PFSK-1 (cell line): ENCODE measurements around the gene SAMD4A.

Experiments
- FOXP2 ChIP-seq: optimal IDR thresholded peaks from 2 replicates; pipeline ENCODE3; 2011; ENCODE audit warnings: borderline replicate concordance, control low read depth, inconsistent platforms; ENCODE audit not compliant: insufficient read depth; ENCODE audit errors: extremely low read length, extremely low read depth
- POLR2AphosphoS5 ChIP-seq: IDR thresholded peaks from 2 replicates; pipeline ENCODE4 v1.6.1; 2012; ENCODE audit warnings: low read depth, mild to moderate bottlenecking, control low read depth, low read length, moderate library complexity
- REST ChIP-seq, 2 experiments: IDR thresholded peaks; 2 replicates each; pipeline versions ENCODE4 v1.6.1 to v1.8.0; 2011 to 2012; ENCODE audit warnings: low read depth in 2 of 2, low read length in 2 of 2, control low read depth in 1 of 2, inconsistent platforms in 1 of 2, mild to moderate bottlenecking in 1 of 2, moderate library complexity in 1 of 2; ENCODE audit not compliant: insufficient read depth in 1 of 2
- TAF1 ChIP-seq: IDR thresholded peaks from 2 replicates; pipeline ENCODE4 v1.6.1; 2012; ENCODE audit warnings: low read length, control low read depth, borderline replicate concordance; ENCODE audit not compliant: insufficient read depth

- no peak for TF ChIP-seq TAF1
- TF ChIP-seq POLR2AphosphoS5, result no peak
- no peak for TF ChIP-seq FOXP2
- TF ChIP-seq REST (IDR thresholded peaks at IDR 0.05; ENCODE audit: insufficient read depth in 1 of 2, low read depth in 2 of 2, low read length in 2 of 2), result no peak
Observed at GRCh38 chr14:54550514-54550913, 16.4 kb upstream of the SAMD4A start.
